Activated CD4-positive, alpha-beta T cell treated with anti-CD3 and anti-CD28 coated beads for 24 hours (primary cell): ENCODE measurements around the gene BRAT1.

Source experiments
- DNase-seq, 2 donors: peaks; one replicate each; pipeline ENCODE4 v3.0.0-alpha.2; 2020; ENCODE audit warnings: low read depth in 2 of 2

BRAT1 gene

DNA sequence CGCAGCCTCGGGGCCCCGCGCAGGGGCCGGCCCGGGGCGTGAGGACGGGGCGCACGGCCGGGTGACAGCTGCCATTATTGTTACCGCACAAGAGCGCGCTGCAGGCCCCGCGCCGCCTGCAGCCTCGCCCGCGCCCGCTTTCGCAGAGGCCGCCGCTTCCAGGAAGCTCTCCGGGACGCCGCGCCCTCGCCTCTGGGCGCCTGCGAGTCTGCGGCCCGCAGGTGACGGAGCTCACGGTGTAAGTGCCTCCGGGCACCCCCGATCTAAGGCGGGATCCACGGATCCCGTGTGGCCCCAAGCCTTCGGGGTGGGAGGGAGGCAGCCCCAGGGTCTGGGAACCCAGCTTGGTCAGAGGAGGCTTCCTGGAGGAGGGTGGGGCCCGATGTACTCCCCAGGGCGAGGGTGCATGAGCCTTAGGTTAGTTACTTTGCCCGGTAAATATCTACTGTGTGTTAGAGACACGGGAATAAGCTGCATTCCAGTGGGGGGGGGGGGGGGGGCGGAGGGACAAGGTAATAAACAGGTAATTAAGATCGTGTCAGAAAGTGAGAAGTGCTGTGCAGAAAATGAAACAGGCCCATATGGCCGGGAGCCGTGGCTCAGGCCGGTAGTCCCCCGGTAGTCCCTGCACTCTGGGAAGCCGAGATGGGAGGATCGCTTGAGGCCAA is 4.1 kb upstream of the BRAT1 start:
- no peak for DNase-seq

DNA sequence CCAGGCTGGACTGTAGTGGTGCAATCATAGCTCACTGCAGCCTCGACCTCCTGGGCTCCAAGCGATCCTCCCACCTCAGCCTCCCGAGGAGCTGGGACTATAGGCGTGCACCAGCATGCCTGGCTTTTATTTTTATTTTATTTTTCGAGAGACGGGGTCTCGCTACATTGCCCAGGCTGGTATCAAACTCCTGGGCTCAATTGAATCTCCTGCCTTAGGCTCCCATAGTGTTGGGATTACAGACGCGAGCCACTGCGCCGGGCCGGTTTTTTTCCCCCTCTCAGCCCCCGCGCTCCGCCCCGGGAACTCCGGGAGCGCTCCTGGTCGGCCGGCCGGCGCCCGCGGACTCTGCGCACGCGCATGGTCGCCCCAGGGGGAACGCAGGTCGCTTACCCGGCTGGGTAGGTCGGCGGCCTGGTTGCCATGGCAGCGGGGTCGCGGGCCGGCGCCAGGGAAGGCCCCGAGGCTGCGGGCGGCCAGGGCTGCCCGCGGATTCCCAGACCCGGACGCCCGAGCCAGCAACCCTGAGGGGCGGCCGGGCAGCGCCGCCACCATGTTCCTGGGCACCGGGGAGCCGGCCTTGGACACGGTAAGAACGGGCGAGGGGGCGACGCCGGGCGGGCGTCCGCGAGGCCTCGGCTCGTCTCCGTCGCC is 3.4 kb upstream of the BRAT1 start, which contains the start of gene IQCE:
Gene IQCE (plus strand): TSS at position 351 of the 654 bp plus-strand sequence. CDS start 203 bp downstream, at position 554.
- DNase-seq = peak; percentile 86 to 87

DNA sequence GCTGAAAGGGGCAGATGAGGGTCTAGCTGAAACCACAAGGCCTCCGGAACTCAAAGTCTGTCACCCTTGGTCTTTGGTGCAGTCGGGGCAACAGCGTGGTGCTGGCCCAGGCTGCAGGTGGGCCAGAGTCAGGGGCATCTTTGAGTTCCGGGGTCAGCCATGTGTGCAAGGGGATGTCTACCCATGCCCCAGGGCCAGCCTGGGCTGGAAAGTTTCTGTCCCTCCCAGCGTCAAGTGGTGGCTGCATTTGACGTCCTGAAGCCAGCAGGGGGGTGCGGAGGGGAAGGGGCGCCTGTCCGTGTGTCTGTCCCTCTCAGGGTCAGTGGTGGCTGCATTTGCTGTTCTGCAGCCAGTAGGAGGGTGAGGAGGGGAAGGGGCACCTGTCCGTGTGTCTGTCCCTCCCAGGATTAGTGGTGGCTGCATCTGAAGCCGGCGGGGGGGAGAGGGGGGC is 638 bp downstream of the BRAT1 start:
- no peak for DNase-seq

DNA sequence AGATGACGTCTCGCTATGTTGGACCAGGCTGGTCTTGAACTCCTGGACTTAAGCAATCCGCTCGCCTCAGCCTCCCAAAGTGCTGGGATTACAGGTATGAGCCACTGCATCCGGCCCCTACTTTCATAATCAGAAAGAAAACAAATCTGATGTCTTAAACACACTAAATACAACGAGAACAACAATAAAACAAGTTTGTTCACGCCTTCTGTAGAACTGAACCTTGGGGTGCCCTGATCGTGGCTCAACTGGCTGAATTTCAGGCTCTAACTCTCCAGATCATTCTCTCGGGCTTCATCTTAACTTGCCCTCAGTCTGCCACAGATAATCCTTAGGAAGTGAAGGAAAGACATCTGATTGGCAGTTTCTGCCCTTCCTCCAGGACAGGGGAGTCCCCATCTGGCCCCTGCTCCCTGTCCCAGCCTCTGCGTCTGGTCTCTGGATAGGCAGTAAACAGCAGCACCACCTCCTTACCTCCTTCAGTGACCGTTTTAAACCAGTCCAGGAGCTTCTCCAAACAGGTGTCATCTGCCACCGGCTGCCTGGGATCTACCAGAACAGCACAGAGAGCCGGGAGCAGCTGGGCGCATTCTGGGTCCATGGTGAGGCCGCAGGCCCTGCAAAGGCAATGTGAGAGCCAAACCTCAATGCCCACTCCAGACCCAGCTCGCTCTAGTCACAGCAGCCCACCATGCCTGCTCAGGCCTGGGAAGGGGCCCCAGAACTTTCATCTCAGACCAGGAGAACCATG is 1.3 kb downstream of the BRAT1 start:
- no peak for DNase-seq

DNA sequence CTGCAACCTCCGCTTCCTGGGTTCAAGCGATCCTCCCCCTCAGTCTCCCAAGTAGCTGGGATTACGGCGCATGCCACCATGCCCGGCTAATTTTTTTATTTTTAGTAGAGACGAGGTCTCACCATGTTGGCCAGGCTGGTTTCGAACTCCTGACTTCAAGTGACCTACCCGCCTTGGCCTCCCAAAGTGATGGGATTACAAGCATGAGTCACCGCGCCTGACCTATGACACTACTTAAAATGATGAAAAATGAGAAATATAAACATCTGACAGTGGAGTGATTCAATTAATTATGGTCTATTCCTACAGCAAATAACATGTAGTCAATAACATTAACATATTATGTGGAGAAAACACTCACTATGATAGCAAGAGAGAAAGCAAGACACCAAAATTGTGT is 2.2 kb downstream of the BRAT1 start:
- no peak for DNase-seq

DNA sequence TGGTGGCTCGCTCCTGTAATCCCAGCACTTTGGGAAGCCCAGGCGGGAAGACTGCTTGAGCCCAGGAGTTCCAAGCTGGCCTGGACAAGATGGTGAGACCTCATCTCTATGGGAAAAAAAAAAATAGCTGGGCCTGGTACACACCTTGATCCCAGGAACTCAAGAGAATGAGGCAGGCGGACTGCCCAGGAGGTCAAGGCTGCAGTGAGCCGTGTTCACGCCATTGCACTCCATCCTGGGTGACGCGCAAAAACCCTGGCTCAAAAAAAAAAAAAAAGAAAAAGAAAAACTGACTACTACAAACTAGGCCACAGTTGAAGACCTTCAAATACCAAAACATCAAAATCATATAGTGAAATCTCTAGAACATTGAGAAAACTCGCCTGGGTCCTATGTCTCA is 3.9 kb downstream of the BRAT1 start:
- no peak for DNase-seq

DNA sequence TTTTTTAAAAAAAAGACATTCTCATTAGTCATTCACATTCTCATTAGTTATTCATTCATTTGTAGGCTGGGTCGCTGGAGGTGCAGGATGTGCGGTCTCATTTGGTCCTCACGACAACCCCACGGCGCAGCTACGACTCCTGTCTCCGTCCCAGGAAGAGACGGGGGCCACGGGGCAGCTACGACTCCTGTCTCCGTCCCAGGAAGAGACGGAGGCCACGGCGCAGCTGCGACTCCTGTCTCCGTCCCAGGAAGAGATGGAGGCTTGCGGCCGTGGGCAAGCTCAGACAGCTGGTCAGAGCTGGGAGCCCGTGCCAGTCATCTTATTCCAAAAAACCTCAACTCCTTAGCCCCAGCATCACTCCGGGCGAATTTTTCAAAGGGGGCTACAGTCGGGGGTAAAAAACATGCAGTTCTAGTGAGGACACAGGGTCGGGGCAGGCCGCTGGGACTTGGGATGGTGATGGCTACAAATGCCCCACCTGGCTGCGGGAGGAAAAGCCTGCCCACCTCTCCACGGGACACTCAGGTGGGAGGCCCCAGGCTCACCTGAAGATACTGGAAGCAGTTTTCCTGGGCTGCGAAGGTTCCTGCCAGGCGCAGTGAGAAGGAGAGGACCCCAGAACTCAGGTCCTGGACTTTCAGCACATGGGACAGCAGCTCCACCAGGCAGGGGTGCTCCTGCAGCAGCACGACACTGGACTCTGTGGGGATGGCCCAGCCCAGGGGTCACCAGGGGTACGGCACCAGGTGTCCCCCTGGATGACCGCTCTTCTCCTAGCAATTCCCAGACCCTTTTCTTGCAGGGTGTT is 8.3 kb downstream of the BRAT1 start:
- no peak for DNase-seq

DNA sequence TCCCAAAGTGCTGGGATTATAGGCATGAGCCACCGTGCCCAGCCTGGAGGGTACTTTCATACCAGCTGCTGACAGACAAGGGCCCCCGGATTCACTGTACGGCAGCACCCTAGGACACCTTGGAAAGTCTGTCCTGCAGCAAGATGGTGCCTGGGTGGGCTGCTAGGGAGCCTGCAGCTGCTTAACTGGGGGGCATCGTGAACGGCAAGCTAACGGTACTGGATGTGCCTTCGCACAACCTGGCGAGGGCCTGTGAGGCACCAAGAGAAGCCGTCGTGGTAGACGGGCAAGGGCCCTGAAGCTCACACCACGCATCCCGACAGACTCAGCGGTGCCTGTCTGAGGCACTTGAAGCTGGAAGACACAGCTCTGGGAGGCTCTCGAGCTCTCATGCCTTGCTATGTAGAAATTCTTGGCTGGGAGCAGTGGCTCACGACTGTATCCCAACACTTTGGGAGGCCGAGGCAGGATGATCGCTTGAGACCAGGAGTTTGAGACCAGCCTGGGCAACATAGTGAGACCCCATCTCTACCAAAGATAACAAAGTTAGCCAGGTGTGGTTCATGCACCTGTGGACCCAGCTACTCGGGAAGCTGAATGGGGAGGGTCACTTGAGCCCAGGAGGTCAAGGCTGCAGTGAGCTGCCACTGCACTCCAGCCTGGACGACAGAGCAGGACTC is 9.4 kb downstream of the BRAT1 start:
- no peak for DNase-seq

DNA sequence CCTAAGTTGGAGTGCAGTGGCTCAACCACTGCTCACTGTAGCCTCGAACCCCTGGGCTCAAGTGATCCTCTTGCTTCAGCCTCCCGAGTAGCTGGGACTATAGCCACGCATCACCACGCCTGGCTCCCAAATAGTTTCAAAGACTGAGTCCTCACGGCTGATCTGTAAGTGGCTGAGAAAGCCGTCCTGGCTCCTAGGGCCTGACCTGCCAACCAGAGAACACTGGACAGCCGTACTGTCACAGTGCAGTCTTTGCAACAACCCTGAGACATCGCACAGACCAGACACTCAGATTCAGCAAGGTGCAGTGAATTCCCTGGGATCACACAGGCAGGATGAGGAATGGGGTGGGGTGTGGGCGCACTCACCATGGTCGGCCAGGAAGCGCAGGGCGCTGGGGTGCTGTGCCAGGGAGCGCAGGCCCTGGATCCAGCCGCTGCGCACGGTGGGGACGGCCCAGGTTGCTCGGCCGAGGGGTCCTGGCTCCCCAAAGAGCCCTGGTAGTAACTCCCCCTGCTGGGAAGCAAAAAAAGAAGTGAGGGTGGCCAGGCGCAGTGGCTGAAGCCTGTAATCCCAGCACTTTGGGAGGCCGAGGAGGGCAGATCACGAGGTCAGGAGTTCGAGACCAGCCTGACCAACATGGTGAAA is 10.7 kb downstream of the BRAT1 start:
- DNase-seq = no peak

DNA sequence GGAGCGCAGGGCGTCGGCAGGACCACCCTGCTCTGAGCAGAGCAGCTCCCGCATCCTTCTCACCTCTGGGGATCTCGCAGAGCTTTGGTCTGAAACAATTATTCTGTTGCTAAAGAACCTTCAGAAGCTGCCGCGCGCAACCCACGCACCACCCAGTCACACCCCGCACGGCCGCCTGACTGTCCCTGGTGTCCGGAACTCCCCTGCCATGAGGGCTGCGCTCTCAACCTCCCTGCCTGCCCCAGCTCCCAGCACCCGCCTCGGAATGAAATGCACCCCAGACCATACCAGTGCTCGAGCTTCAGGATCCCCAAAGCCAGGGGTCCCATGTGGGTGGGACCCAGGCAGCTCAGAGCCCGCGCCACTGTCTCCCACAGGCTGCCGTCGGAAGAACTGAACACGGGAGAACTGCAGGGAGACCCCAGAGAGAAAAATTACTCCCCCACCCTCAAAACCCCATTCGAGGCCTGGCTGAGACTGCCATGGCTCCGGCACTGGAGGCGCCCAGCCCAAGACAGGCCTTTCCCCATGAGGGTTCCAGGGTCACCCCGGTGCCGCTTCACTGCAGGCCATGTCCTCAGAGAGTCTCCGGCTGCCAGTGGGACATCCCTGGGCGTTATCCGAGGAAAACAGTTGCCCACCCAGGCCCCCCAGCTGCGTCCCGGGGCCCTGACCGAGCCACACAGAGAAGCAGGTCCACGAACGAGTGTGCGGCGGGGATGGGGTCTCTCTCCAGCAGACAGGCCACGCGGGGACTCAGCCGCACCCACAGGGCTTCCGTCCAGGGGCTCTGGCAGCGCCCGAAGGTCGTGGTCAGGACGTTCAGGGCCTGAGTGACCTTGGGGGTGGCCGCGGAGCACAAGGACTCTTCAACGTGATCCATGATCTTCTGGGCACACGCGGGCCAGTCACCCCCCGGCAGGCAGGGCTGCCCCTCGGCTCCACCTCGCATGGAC is 12.1 kb downstream of the BRAT1 start:
- DNase-seq = no peak

DNA sequence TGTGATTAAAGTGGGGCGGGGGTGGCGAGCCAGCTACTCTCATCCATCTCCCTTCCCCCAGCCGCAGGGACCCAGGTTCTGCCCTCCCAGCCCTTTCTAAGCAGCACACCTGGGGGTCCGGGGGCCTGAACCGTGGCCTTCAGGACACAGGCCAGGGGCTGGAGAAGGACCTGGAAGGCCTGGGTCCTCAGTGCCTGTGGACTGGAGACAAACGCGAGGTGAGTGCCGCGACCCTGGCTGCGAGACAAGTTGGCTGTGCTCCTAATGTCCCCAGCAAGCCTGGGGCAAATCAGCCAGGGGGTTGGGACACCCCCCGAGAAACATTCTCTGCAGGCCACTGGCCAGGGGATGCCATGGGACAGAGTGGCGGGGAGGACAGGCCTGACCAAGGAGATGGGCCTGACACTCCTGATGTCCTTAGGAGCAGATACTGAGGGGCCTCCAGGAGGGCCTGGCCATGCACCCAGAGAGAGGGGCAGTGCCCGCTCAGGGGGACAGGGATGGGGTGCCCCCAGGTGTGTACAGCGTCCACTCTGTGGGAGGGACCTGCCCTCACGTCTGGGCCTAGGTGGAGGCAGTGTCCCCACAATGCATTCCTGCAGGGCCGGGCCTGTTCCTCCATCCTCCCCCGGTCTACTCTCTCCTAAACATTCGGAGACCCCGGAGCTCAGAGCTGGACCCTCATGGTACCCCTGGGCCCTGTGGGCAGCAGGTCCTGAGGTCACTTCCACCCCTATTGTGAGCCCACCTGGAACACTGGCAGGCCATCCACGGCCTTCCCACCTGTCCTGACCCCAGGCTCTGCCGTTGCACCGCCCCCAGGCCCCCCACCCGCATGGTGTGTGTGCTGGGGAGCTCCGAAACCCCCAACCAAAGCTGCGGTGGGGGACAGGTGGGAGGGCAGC is 13.1 kb downstream of the BRAT1 start:
- DNase-seq = no peak

DNA sequence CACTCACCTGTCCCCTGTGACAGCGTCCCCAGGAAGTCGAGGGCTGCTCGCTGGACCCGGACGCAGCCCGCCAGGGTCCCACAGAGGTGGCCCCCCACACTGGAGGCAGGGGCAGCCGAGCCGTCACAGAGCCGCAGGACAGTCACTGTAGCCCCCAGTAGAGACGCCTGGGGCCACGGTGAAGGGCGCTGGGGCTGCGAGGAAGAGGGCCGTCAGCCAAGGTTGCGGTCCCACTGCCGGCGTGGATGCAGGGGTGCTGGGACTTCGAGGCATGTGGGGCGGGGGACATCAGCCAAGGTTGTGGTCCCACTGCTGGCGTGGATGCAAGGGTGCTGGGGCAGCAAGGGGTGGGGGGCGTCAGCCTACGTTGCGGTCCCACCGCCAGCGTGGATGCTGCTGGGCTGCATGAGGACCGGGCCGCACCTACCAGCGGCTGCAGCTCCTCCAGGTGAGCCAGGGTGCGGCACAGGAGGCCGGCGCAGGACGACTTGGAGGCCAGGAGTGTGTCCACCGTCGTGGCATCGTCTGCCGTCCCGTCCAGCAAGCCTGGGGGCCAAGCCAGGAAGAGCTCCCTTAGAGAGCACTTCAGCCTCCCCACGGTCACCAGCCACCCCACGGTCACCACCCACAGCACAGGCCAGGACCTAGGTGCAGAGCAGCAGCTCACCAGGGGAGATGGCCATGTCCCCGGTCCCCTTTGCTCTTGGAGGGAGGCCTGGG is 13.9 kb downstream of the BRAT1 start:
- no peak for DNase-seq

DNA sequence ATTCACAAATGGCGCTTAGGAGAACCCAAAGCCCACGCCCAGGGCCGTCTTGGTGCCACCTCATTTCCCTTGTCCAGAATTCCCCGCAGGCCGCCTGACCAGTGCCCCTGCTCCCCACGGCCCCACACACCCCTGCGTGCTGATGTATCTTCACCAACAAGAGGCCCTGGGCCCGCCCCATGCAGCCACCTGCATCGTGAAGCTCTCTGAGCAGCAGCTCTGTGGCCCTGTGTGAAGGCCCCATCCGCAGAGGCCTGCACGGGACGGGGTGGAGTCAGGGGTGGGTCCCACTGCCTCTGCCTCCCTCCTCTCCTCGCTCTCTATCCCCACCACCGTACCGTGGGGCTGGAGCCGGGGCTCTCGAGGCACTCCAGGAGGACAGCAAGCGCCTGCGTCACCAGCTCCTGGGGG is 14.7 kb downstream of the BRAT1 start:
- DNase-seq = no peak

DNA sequence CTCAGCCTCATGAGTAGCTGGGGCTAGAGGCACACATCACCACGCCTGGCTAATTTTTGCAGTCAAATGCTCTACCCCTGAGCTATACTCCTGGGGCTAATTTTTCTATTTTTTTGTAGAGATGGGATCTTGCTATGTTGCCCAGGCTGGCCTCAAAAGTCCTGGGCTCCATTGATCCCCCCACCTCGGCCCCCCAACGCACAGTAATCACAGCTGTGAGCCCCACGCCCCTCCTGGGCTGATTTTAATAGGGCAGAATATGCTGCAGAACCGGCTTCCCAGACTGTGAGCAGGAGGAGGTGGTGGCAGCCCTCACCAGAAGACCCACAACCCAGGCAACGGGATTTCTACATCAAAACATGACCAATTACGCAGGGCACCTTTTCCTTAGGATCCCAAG is 15.2 kb downstream of the BRAT1 start:
- DNase-seq = no peak

DNA sequence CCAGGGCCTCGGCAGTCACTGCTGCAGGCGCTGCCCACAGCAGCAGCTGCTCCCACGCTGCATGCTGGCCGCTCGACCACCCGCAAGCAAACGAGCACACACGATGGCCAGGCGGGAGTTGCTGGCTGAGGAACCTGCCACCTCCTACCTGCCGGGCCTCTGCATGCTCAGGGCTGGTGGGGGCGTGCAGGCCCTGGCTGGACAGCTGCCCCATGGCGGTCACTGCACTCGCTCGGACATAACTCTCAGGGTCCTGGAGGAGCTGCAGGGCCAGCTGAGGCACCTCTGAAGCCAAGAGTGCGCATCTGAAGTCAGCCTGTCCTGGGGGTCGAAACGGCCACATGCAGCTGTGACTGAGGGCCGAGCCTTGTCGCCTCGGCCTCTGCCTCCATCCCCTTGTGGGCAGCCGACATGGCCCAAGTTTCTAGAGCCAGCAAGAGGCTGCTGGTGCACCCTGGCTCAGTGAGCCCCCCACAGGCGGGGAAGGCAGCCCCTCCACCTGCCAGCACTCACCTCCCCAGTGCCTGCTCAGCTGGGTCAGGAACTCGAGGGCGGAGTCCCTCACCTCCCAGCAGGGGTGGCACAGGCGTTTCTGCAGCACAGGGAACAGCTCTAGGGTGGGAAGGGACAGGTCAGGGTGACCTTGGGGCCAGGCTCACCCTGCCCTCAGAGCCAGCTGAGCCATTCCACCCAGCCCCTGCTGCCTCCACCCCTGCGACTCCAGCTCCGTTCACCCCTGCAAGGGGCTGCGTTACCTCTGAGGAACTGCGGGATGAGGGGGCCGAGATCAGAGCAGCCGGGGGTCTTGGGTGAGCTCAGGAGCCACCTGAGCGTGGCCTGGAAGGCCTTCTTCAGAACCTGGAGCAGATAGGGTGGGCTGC is 16.1 kb downstream of the BRAT1 start:
- no peak for DNase-seq

DNA sequence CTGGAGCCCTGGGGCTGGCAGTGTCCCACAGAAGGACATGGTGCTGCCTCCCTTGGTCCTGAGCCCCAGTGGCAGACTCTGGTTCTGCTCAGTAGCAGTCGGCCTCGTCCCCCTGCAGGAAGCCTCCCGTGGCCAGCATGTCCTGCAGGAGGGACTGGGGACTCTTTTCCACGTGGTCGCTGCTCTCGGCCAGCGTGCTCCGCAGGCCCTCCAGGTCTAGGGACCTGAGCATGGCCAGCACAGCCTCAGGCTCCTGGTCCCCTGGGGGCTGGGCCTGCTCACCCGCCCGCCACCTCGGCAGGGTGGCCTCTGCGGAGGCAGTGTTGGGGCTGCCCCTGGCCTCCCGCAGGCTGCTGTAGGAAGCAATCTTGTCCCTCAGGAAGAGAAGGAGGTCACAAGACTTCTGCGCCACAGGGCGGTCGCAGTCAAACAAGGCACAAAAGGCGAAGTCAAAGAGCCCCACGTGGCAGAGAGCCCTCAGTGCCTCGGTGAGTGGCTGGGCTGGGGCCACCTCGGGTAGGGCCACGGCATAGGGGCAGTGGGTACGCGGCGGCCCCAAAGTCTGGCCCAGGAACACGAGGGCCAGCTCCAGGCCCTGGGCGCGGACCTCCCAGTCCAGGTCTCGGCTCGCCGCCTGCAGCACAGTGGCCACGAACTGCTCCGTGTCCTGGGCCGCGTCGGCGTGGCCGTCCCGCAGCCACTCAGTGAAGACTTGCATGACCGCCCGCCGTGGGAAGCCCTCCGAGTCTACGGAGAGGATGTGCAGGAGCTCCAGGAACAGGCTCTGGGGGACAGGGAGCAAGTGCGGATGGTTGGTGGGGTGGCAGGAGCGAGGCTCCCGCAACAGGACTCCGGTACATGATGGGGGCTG is 17.1 kb downstream of the BRAT1 start:
- no peak for DNase-seq
